ENCODE measurements around the gene EIF4B. TPM values are rescaled to one million over a fixed set of nuclear protein-coding genes. Genes with fewer than 3 reads are reported as not detected.
A peak's percentile ranks its signal among the peaks of the same experiment; 100 is the strongest.

The EIF4B gene
- total and polyA plus RNA-seq, 4 experiments from 2014 or later: 74.2 to 777 (median 424) TPM

DNA sequence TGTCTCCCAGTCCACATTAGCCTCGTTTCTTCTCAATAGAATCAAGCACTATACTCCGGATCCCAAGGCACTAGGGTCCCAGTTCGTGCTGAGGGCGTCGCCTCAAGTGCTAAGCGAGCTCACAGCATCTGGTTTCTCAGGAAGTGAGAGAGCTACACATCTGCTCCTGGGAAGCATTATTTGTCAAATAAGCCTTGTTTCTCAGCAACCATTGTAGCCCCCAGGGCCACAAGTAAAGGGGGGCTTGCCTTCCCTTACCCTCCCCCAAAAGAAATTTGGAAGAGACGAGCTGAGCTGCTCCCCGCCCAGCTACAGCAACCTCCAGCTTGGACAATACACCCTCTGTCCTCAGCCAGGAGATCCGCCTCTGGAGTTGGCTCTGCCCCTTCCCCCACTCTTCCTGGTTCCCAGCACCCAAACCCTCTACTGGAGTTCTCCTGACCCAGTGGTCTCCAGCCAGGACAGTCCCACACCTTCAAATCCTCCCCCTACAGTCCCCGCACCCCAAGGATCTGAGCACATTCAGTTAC, 37.9 kb downstream of the EIF4B start:
- no peaks in the 10 kb centered on the region for H3K27me3 ChIP-seq (ENCODE audit: insufficient read depth, low read length)
- H3K27ac ChIP-seq (ENCODE audit: low read depth, low read length): no peak overlapping the region
- peaks cover 11 to 26% of the 10 kb centered on the region in 2 donors for H3K36me3 Mint-ChIP-seq
- ChIA-PET POLR2A (ENCODE audit: partially characterized antibody) (interaction anchor here (4.6 kb wide), 1 partner anchor 37 kb away, joined by 22 read pairs; the partner anchor contains the start of gene EIF4B), CTCF (ENCODE audit: partially characterized antibody) (interaction anchor here (0.8 to 2.4 kb wide), 4 partner anchors 10 to 116 kb away, joined by 3 to 7 read pairs (median 4); partner anchors contain the start of gene SPRYD3)
- H3K27ac Mint-ChIP-seq: peak overlapping the region in 2 of 7 donors; percentile 60 to 97
- peaks cover 15% of the 10 kb centered on the region for H3K36me3 ChIP-seq (ENCODE audit: insufficient read depth, low read length)
- H3K4me3 Mint-ChIP-seq: no peak overlapping the region
- H3K4me1 Mint-ChIP-seq: peaks cover 7 to 19% (median 13%) of the 10 kb centered on the region in 4 donors
- H3K4me3 ChIP-seq (ENCODE audit: low read length in 2 of 2): no peak overlapping the region
- DNase-seq: no peak
- intact Hi-C loops (cut with micrococcal nuclease): no loop called here
- peaks cover 0 to 2% (median 0%) of the 10 kb centered on the region in 8 donors for H3K9me3 Mint-ChIP-seq
- no peaks in the 10 kb centered on the region for H3K27me3 Mint-ChIP-seq
- no peaks in the 10 kb centered on the region for H3K9me3 ChIP-seq (ENCODE audit: control insufficient read depth in 1 of 2, low read length in 2 of 2)
- H3K4me1 ChIP-seq (ENCODE audit: insufficient read depth, low read length): peaks cover 17% of the 10 kb centered on the region

DNA sequence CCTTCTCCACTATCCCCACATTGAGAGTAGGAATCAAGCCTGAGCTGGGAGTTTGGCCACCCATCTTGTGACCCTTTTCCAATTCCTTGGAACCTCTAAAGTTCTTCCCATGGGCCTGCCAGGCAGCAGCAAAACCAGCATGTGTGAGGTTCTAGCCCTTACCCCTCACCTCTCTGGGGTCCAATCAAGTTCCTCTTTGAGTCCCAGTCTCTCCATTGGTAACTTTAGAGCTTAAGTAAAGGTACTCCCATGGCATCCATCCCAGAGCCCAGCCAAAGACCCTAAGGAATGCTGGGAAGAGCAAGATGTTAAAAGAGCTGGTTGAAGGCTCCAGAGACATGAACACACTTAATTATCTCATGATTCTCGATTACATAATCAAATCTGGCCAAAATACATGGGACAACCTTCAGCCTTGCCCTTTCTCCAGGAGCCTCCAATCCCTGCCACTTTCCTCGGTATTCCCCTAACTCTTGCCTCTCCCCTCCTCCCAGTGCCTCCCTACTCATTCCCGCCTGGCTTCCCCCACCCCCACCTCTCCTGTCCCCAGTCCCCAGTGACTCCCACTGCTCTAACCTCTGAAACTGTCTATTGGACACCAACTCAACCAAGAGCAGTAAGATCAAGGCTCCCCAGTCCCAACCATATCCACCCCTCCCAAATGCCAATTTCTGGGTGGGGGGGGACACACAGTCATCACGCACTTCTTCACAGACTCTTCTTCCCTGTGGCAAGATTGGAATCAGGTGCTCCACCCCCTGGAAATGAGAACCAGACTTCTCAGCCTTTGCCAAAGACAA, 38.8 kb downstream of the EIF4B start:
- no peak overlapping the region for H3K4me3 ChIP-seq (ENCODE audit: low read length in 2 of 2)
- no peaks in the 10 kb centered on the region for H3K9me3 ChIP-seq (ENCODE audit: control insufficient read depth in 1 of 2, low read length in 2 of 2)
- Mint-ChIP-seq H3K4me1 (peaks cover 5 to 15% (median 11%) of the 10 kb centered on the region in 4 donors), H3K9me3 (peaks cover 0 to 2% (median 0%) of the 10 kb centered on the region in 8 donors), H3K27me3 (no peaks in the 10 kb centered on the region), H3K36me3 (peaks cover 6 to 19% of the 10 kb centered on the region in 2 donors), H3K4me3 (peak overlapping the region in 7 of 8 donors; percentile 5 to 98 (median 32)), H3K27ac (peak overlapping the region in 5 of 7 donors; percentile 23 to 97 (median 42))
- intact Hi-C loops (cut with micrococcal nuclease): no loop called here
- no peak overlapping the region for H3K27ac ChIP-seq (ENCODE audit: low read depth, low read length)
- H3K27me3 ChIP-seq (ENCODE audit: insufficient read depth, low read length): no peaks in the 10 kb centered on the region
- POLR2A ChIA-PET (ENCODE audit: partially characterized antibody): interaction anchor here (0.7 to 4.6 kb wide), 4 partner anchors 8 to 38 kb away, joined by 3 to 22 read pairs (median 4); partner anchors contain the start of gene EIF4B
- H3K4me1 ChIP-seq (ENCODE audit: insufficient read depth, low read length): peaks cover 14% of the 10 kb centered on the region
- CTCF ChIA-PET (ENCODE audit: partially characterized antibody): interaction anchor here (1.2 to 2.4 kb wide), 5 partner anchors 9 to 54 kb away, joined by 3 to 7 read pairs (median 4); partner anchors contain the start of gene SPRYD3
- DNase-seq: no peak
- peaks cover 6% of the 10 kb centered on the region for H3K36me3 ChIP-seq (ENCODE audit: insufficient read depth, low read length)

DNA sequence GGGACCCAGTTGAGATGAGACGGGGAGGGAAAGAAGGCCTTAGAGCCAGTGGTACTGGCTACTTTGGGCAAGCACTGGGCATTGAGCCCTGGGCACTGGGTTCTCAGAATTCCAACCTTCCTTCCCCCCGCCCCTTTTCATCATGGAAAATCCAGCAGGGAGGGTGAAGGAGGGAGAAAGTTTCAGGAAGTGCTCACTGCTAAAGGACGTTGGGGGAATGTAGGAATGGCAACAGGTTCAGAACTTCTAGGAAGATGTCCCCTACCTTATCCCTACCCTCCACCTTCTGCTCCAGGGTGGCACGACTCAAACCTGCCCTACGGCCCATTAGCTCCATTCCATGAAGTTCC, 39.4 kb downstream of the EIF4B start:
- H3K4me1 Mint-ChIP-seq: peaks cover 5 to 15% (median 11%) of the 10 kb centered on the region in 4 donors
- Histone ChIP-seq H3K4me1 (ENCODE audit: insufficient read depth, low read length) (peaks cover 14% of the 10 kb centered on the region), H3K36me3 (ENCODE audit: insufficient read depth, low read length) (peaks cover 6% of the 10 kb centered on the region), H3K27ac (ENCODE audit: low read depth, low read length) (no peak overlapping the region), H3K4me3 (ENCODE audit: low read length in 2 of 2) (no peak overlapping the region), H3K27me3 (ENCODE audit: insufficient read depth, low read length) (no peaks in the 10 kb centered on the region), H3K9me3 (ENCODE audit: control insufficient read depth in 1 of 2, low read length in 2 of 2) (no peaks in the 10 kb centered on the region)
- H3K27ac Mint-ChIP-seq: peak overlapping the region in 4 of 7 donors; percentile 12 to 97 (median 96)
- peaks cover 6 to 16% of the 10 kb centered on the region in 2 donors for H3K36me3 Mint-ChIP-seq
- H3K9me3 Mint-ChIP-seq: peaks cover 0 to 2% (median 0%) of the 10 kb centered on the region in 8 donors
- CTCF ChIA-PET (ENCODE audit: partially characterized antibody): interaction anchor here (1.2 to 1.9 kb wide), 2 partner anchors 14 to 24 kb away, joined by 3 to 4 read pairs; no protein-coding TSS in a partner anchor
- no peaks in the 10 kb centered on the region for H3K27me3 Mint-ChIP-seq
- DNase-seq: no peak
- peak overlapping the region in 7 of 8 donors; percentile 32 to 98 (median 95) for H3K4me3 Mint-ChIP-seq
- intact Hi-C loops (cut with micrococcal nuclease): loop anchor here (2.0 kb wide), 1 partner anchor 39 kb away; the partner anchor contains the start of gene EIF4B
- POLR2A ChIA-PET (ENCODE audit: partially characterized antibody): interaction anchor here (0.7 to 4.6 kb wide), 4 partner anchors 7 to 53 kb away, joined by 3 to 22 read pairs (median 11); partner anchors contain the start of genes EIF4B and IGFBP6

DNA sequence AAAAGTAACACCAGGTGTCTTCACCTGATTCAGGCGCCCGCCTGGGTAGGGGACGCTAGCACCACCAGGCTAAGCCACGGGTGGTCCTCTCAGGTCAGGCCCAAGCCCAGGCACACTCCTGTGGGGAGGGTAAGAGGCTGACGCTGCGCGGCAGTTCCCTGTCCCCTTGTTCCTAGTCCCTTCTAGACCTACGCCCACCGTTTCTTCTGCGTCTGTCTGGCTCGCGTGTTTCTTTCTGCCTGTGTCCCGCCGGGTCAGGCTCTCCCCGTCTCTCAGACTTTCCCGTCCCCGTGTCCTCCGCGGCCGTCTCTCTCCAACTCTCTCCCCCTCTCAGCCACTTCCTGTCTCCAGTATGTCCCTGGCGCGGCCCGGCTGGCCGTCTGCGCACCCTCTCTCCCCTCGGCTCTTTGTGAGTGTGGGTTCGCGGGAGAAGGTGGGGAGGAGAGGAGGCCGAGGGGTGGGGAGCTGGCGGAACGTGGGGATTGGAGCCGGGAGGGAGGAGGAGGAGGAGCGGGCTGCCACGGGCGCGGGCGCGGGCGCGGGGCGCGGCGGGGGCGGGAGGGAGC, 40.5 kb downstream of the EIF4B start:
- DNase-seq: peak in 3 of 5 donors; percentile 41 to 71 (median 56)
- H3K27me3 Mint-ChIP-seq: no peaks in the 10 kb centered on the region
- H3K9me3 Mint-ChIP-seq: peaks cover 0 to 2% (median 0%) of the 10 kb centered on the region in 8 donors
- peak overlapping the region; percentile 69 for H3K27ac ChIP-seq (ENCODE audit: low read depth, low read length)
- H3K4me3 Mint-ChIP-seq: peak overlapping the region; percentile 92 to 98 (median 95)
- ChIA-PET CTCF (ENCODE audit: partially characterized antibody) (interaction anchor here (0.5 to 2.3 kb wide), 6 partner anchors 9 to 275 kb away, joined by 3 to 11 read pairs (median 4); partner anchors contain the start of genes AAAS and SPRYD3), POLR2A (ENCODE audit: partially characterized antibody) (interaction anchor here (0.6 to 4.6 kb wide), 9 partner anchors 8 to 57 kb away, joined by 4 to 22 read pairs (median 7); partner anchors contain the start of genes EIF4B, IGFBP6, SOAT2 and SPRYD3)
- H3K9me3 ChIP-seq (ENCODE audit: control insufficient read depth in 1 of 2, low read length in 2 of 2): no peaks in the 10 kb centered on the region
- intact Hi-C loops (cut with micrococcal nuclease): loop anchor here (2.0 kb wide), 1 partner anchor 40 kb away; the partner anchor contains the start of gene EIF4B
- H3K27me3 ChIP-seq (ENCODE audit: insufficient read depth, low read length): no peaks in the 10 kb centered on the region
- peaks cover 6 to 10% of the 10 kb centered on the region in 2 donors for H3K36me3 Mint-ChIP-seq
- peaks cover 5 to 19% (median 12%) of the 10 kb centered on the region in 4 donors for H3K4me1 Mint-ChIP-seq
- H3K36me3 ChIP-seq (ENCODE audit: insufficient read depth, low read length): peaks cover 6% of the 10 kb centered on the region
- peak overlapping the region; percentile 60 to 81 for H3K4me3 ChIP-seq (ENCODE audit: low read length in 2 of 2)
- H3K27ac Mint-ChIP-seq: peak overlapping the region; percentile 96 to 97 (median 97)
- peaks cover 14% of the 10 kb centered on the region for H3K4me1 ChIP-seq (ENCODE audit: insufficient read depth, low read length)

DNA sequence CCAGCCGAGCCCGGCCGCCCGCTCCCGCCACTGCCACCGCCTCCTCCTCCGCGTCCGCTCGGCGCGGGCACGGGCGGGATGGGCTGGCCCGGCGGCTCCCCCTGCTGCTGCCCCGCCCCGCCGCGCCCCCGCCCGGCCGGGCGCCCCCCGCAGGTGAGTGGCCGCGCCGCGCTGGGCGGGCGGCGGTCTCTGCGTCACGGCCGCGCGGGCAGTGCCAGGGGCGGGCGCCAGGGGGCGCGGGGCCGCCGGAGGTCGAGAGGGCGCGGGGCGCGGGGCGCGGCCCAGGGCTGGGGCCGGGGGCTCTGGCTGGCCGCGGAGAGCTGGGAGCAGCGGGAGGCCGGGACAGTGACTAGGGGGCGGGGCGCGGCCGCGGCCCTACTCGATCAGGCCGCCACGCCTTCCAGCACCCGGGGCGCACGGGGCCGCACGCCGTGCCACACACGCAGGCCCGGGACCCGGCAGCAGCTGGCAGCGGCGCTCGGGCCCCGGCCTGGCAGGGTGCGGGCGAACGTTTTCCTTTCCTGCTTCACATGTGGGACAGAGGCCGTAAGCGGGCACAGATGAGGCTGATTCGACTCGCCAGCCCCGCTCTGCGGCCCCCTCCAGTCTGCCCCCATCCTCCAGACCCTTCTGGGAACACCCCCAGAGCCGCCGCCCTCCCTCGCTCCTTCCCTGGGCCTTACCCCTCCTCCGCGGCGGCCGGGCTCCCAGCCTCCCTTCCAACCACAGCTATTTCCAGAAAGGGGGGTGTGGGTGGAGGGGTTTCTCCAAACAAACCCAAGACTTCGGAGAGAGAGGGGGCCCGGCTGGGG, 41.2 kb downstream of the EIF4B start:
- ChIA-PET POLR2A (ENCODE audit: partially characterized antibody) (interaction anchor here (1.0 to 4.6 kb wide), 11 partner anchors 9 to 453 kb away, joined by 3 to 22 read pairs (median 6); partner anchors contain the start of genes EIF4B, IGFBP6, SOAT2 and SPRYD3), CTCF (ENCODE audit: partially characterized antibody) (interaction anchor here (1.0 to 2.3 kb wide), 15 partner anchors 8 to 276 kb away, joined by 3 to 13 read pairs (median 4); partner anchors contain the start of genes AAAS, EIF4B, SOAT2 and SPRYD3)
- Mint-ChIP-seq H3K4me3 (peak overlapping the region in 7 of 8 donors; percentile 45 to 66 (median 58)), H3K27me3 (no peaks in the 10 kb centered on the region), H3K9me3 (peaks cover 0 to 2% (median 0%) of the 10 kb centered on the region in 8 donors), H3K4me1 (peaks cover 5 to 19% (median 12%) of the 10 kb centered on the region in 4 donors), H3K36me3 (peaks cover under 1 to 4% of the 10 kb centered on the region in 2 donors), H3K27ac (peak overlapping the region; percentile 25 to 97 (median 68))
- peak; percentile 65 to 82 (median 73) for DNase-seq
- Histone ChIP-seq H3K36me3 (ENCODE audit: insufficient read depth, low read length) (peaks cover 2% of the 10 kb centered on the region), H3K4me3 (ENCODE audit: low read length in 2 of 2) (no peak overlapping the region), H3K9me3 (ENCODE audit: control insufficient read depth in 1 of 2, low read length in 2 of 2) (no peaks in the 10 kb centered on the region), H3K4me1 (ENCODE audit: insufficient read depth, low read length) (peaks cover 14% of the 10 kb centered on the region), H3K27ac (ENCODE audit: low read depth, low read length) (peak overlapping the region; percentile 69), H3K27me3 (ENCODE audit: insufficient read depth, low read length) (no peaks in the 10 kb centered on the region)
- intact Hi-C loops (cut with micrococcal nuclease): loop anchor here (2.0 kb wide), 1 partner anchor 41 kb away; the partner anchor contains the start of gene EIF4B
